A549 treated with CORT108297 at 1 μM for 4 hours (cell line): ENCODE measurements around the gene GPATCH11. TPM values are rescaled to one million over a fixed set of nuclear protein-coding genes. Genes with fewer than 3 reads are reported as not detected.

ENCODE experiments used
- total RNA-seq: library from RNA; stranded (reverse); fragments of 200-300 nt; extraction: Qiagen RNA extraction; gene quantifications from 5 replicates; pipeline ENCODE4 v1.2.3, GENCODE V29; 2022

The GPATCH11 gene
- total RNA-seq, result 8.0 to 11.7 TPM (median 9.5 TPM) in 5 replicates

DNA sequence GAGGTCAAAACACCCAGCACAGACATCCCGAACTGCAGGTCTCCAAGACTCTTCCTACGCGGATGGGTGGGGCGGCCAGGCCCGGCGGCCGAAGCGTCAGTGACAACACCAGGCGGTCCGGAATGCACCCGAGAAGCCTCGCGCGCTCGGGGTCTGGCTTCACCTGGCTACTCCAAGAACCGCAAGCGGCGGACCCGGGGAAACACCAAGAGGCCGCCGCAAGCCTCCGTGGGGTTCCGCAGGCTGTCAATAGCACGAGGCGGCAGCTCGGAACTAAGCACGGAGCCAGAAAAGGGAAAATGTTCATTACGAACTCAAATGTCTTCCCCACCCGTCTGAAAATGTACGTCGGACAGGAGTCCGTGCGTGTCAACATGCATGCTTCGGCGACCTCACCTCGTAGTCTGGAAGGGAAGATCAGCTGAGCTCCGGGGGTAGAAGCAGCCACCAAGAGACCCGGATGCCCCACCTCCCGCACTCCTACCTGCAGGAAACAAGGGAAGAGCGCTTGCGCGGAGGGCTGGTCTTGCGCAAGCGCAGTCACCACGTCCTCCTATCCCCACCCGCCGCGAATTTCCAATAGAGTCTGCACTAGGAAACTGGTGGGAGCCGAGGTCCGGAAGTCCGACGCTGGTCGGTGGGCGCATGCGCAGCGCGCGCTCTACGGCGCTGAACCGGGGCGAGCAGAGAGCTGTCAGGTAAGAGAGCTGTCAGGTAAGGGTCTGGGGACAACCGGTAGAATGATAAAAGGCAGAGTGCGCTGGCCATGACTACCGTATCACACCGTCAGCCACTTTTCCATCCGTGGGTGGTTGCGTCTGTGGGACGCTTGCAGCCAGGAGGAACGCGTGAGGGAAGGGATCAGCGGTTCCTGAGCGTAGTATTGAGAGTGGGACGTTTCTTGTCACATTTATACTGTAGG lies at the start of gene GPATCH11, which contains the start of gene HEATR5B:
Gene GPATCH11, plus strand, starts transcription at position 646 of the 922 bp plus-strand sequence. CDS start 3,864 bp downstream, outside the sequence.
Gene HEATR5B, minus strand, starts transcription at position 500 of the 922 bp plus-strand sequence. CDS start 958 bp downstream, outside the sequence.

Other genes starting within 250 kb of the GPATCH11 start
- 10.7 to 19.7 TPM (median 16.9 TPM) in 5 replicates for gene STRN, start 118.0 kb upstream of the GPATCH11 start, total RNA-seq
- gene HEATR5B, start 146 bp upstream of the GPATCH11 start, total RNA-seq, result 5.6 to 8.3 TPM (median 7.3 TPM) in 5 replicates
- 17.5 to 28.4 TPM (median 24.9 TPM) in 5 replicates for gene EIF2AK2, start 72.5 kb downstream of the GPATCH11 start, total RNA-seq
- gene SULT6B1, start 104.2 kb downstream of the GPATCH11 start, total RNA-seq, result not detected in 5 replicates
- 39.4 to 43.5 TPM (median 41.6 TPM) in 5 replicates for gene CEBPZOS, start 112.0 kb downstream of the GPATCH11 start, total RNA-seq
- gene CEBPZ, start 147.1 kb downstream of the GPATCH11 start, total RNA-seq, result 62.3 to 107 TPM (median 71.2 TPM) in 5 replicates
- 18.1 to 20.6 TPM (median 19.8 TPM) in 5 replicates for gene NDUFAF7, start 147.1 kb downstream of the GPATCH11 start, total RNA-seq
- 8.5 to 14.0 TPM (median 11.7 TPM) in 5 replicates for gene PRKD3, start 240.3 kb downstream of the GPATCH11 start, total RNA-seq